DND-41 (cell line): ENCODE data around the gene BLOC1S4.
"Not testable (repeated sequence)": the region's sequence is repeated elsewhere in the genome, so short reads cannot be mapped to it uniquely, and the experiment has no call there.

Experiments used
- CTCF ChIP-seq: IDR thresholded peaks from 2 replicates; pipeline ENCODE4 v1.5.1; 2012; ENCODE audit warnings: borderline replicate concordance, low read length, moderate library complexity, mild to moderate bottlenecking; ENCODE audit not compliant: poor library complexity, severe bottlenecking; ENCODE audit errors: extremely low read depth
- EZH2 ChIP-seq: IDR thresholded peaks from 3 replicates; pipeline ENCODE4 v1.6.1; 2012; ENCODE audit warnings: borderline replicate concordance, low read depth, mild to moderate bottlenecking, moderate library complexity, low read length, inconsistent platforms; ENCODE audit not compliant: severe bottlenecking

DNA sequence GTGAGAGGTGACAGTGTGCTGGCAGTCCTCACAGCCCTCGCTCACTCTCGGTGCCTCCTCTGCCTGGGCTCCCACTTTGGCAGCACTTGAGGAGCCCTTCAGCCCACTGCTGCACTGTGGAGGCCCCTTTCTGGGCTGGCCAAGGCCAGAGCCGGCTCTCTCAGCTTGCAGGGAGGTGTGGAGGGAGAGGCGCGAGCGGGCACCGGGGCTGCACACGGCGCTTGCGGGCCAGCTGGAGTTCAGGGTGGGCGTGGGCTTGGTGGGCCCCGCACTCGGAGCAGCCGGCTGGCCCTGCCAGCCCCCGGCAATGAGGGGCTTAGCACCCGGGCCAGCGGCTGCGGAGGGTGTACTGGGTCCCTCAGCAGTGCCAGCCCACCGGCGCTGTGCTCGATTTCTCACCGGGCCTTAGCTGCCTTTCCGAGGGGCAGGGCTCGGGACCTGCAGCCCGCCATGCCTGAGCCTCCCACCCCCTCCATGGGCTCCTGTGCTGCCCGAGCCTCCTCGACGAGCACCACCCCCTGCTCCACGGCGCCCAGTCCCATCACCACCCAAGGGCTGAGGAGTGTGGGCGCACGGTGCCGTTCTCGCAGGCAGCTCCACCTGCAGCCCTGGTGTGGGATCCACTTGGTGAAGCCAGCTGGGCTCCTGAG lies 43.3 kb upstream of the BLOC1S4 start:
- TF ChIP-seq CTCF, EZH2: not testable (repeated sequence)
